Upper lobe of left lung (tissue), 4 donors: ENCODE results near the gene NBEA.

ENCODE experiments used
- POLR2A ChIP-seq, 4 donors: fragments of 450-650 bp; IDR thresholded peaks; one replicate each; pipeline ENCODE4 v1.5.1; 2016 to 2017; ENCODE audit warnings: antibody characterized with exemption in 4 of 4, mild to moderate bottlenecking in 2 of 4
- TF ChIP-seq, protein P1 (sequence below), 6 experiments: fragments of 450-650 bp in 4 of 6; fragments of 200-600 bp in 2 of 6; sonication (generic) in 2 of 6; IDR thresholded peaks; one replicate each; pipeline ENCODE4 v1.5.1; 2016 to 2019; ENCODE audit warnings: antibody characterized with exemption in 6 of 6

DNA sequence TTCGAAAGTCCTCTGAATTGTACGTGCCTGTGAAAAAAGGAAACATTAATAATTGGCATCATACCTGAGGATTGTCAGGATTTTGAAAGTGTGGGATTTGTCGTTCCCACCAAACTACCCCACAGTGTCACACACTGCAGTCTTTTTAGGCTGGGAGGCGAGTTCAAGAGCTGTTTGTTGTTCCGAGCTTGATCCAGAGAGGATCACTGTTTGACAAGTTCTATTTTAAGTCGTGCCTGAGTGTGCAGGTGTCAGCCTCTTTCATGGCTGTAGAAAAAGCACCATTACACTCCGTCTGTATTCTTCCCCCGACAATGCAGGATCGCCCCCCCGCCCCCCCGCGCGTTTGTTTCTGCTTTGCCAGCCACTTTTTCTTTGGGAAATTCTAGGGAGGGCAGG, 635 bp upstream of the NBEA start:
- TF ChIP-seq, protein P1, sequence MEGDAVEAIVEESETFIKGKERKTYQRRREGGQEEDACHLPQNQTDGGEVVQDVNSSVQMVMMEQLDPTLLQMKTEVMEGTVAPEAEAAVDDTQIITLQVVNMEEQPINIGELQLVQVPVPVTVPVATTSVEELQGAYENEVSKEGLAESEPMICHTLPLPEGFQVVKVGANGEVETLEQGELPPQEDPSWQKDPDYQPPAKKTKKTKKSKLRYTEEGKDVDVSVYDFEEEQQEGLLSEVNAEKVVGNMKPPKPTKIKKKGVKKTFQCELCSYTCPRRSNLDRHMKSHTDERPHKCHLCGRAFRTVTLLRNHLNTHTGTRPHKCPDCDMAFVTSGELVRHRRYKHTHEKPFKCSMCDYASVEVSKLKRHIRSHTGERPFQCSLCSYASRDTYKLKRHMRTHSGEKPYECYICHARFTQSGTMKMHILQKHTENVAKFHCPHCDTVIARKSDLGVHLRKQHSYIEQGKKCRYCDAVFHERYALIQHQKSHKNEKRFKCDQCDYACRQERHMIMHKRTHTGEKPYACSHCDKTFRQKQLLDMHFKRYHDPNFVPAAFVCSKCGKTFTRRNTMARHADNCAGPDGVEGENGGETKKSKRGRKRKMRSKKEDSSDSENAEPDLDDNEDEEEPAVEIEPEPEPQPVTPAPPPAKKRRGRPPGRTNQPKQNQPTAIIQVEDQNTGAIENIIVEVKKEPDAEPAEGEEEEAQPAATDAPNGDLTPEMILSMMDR (IDR thresholded peaks at IDR 0.05) = no peak
- TF ChIP-seq POLR2A (IDR thresholded peaks at IDR 0.05) = no peak
